HepG2 (cell line): ENCODE data around the gene LRRC42. TPM values are rescaled to one million over a fixed set of nuclear protein-coding genes. Genes with fewer than 3 reads are reported as not detected.
"Not testable (repeated sequence)": the region's sequence is repeated elsewhere in the genome, so short reads cannot be mapped to it uniquely, and the experiment has no call there.

Source experiments
- ATAC-seq: fragments of 200-7000 bp; cut with Tn5 transposase; 3 replicates; pipeline ENCODE4 v1.9.1; 2020; ENCODE audit warnings: mild to moderate bottlenecking, moderate library complexity
- BruUV-seq: library from RNA; stranded (reverse); fragments of 400-500 nt; replicated peaks from 2 replicates; lab custom pipeline; 2021; lab: Mats Ljungman, UMichigan
- CTCF ChIA-PET: fragments of 300-600 bp; formaldehyde crosslinking; extraction: SDS; loops from one replicate; lab custom pipeline; 2021; ENCODE audit warnings: low total read pairs, inconsistent platforms, low intra/inter-chr PET ratio; lab: Yijun Ruan, JAX
- POLR2A ChIA-PET: fragments of 350-600 bp; sonication (Branson Sonifier 250); formaldehyde crosslinking; loops from one replicate; lab custom pipeline; 2020; ENCODE audit warnings: antibody characterized with exemption, inconsistent platforms; lab: Yijun Ruan, JAX
- DNase-seq: peaks from one replicate; pipeline ENCODE4 v3.0.0-alpha.2; 2015; ENCODE audit warnings: low spot score
- FAIRE-seq: peaks from 3 replicates; lab custom pipeline; 2011; peaks lifted over from hg19 to GRCh38; lab: Jason Lieb, UNC
- H2AFZ ChIP-seq: one replicate; pipeline ENCODE4 v1.6.1; 2011; ENCODE audit warnings: low read length, inconsistent platforms
- H3K27ac ChIP-seq: fragments of 300-600 bp; 3 replicates; pipeline ENCODE4 v1.8.0; 2011; ENCODE audit warnings: mixed run types, mild to moderate bottlenecking, mixed read lengths, low read length, inconsistent platforms; ENCODE audit not compliant: insufficient read depth; ENCODE audit errors: extremely low read length
- H3K27me3 ChIP-seq, 2 experiments: fragments of 200-600 bp in 1 of 2; 2 replicates in 1 of 2; 3 replicates in 1 of 2; pipeline versions ENCODE4 v1.6.0 to v1.8.0; 2011; ENCODE audit warnings: low read length in 2 of 2, mild to moderate bottlenecking in 2 of 2, moderate library complexity in 2 of 2, inconsistent platforms in 1 of 2; ENCODE audit not compliant: insufficient read depth in 2 of 2, control insufficient read depth in 1 of 2
- H3K36me3 ChIP-seq, 2 experiments: fragments of 200-600 bp in 1 of 2; replicated peaks in 1 of 2; 2 replicates in 1 of 2; 3 replicates in 1 of 2; pipeline versions ENCODE4 v1.5.1 to v1.8.0; 2011; ENCODE audit warnings: low read length in 2 of 2, inconsistent platforms in 1 of 2; ENCODE audit not compliant: insufficient read depth in 2 of 2, control insufficient read depth in 1 of 2
- H3K4me1 ChIP-seq: 2 replicates; pipeline ENCODE4 v1.5.1; 2012; ENCODE audit warnings: low read length, inconsistent platforms; ENCODE audit not compliant: insufficient read depth
- H3K4me2 ChIP-seq: 2 replicates; pipeline ENCODE4 v1.6.0; 2011; ENCODE audit warnings: low read depth, low read length, inconsistent platforms
- H3K4me3 ChIP-seq, 3 experiments: fragments of 200-600 bp in 1 of 3; sonication (generic), shearing (Covaris generic) in 1 of 3; replicated peaks in 1 of 3; 2 replicates each; pipeline ENCODE4 v1.5.1; 2011 to 2016; ENCODE audit warnings: low read length in 3 of 3, inconsistent platforms in 2 of 3, low read depth in 2 of 3, mild to moderate bottlenecking in 2 of 3, control low read depth in 1 of 3, mixed read lengths in 1 of 3; ENCODE audit not compliant: insufficient read depth in 1 of 3
- H3K79me2 ChIP-seq: one replicate; pipeline ENCODE4 v1.6.1; 2011; ENCODE audit warnings: low read length, inconsistent platforms; ENCODE audit not compliant: insufficient read depth
- H3K9ac ChIP-seq: 2 replicates; pipeline ENCODE4 v1.6.0; 2011; ENCODE audit warnings: mild to moderate bottlenecking, low read depth, low read length, inconsistent platforms; ENCODE audit not compliant: insufficient read depth
- H3K9me3 ChIP-seq: 2 replicates; pipeline ENCODE4 v1.5.1; 2012; ENCODE audit warnings: mild to moderate bottlenecking, low read length
- H4K20me1 ChIP-seq: 2 replicates; pipeline ENCODE4 v1.6.0; 2011; ENCODE audit warnings: inconsistent platforms, mild to moderate bottlenecking, low read length, moderate library complexity; ENCODE audit not compliant: insufficient read depth
- AKNA ChIP-seq: sonication (generic); formaldehyde crosslinking; IDR thresholded peaks from 2 replicates; pipeline ENCODE4 v1.4.0; 2020; ENCODE audit warnings: missing genetic modification reagents, borderline replicate concordance
- ETV5 ChIP-seq: IDR thresholded peaks from 2 replicates; pipeline ENCODE4 v1.6.1; 2018; ENCODE audit warnings: missing biosample characterization, missing genetic modification reagents, inconsistent platforms, borderline replicate concordance
- ETV6 ChIP-seq: sonication (generic); formaldehyde crosslinking; conservative IDR thresholded peaks from 2 replicates; pipeline ENCODE4 v1.4.0; 2020; ENCODE audit warnings: missing genetic modification reagents
- FOSL1 ChIP-seq: sonication (generic); formaldehyde crosslinking; IDR thresholded peaks from 2 replicates; pipeline ENCODE4 v1.9.0; 2021; ENCODE audit warnings: missing genetic modification reagents, borderline replicate concordance
- FOSL2 ChIP-seq: sonication (generic); formaldehyde crosslinking; IDR thresholded peaks from 2 replicates; pipeline ENCODE4 v1.4.0; 2020; ENCODE audit warnings: missing genetic modification reagents
- KDM4B ChIP-seq: sonication (generic); formaldehyde crosslinking; IDR thresholded peaks from 2 replicates; pipeline ENCODE4 v1.4.0; 2020; ENCODE audit warnings: missing genetic modification reagents
- MIER3 ChIP-seq: IDR thresholded peaks from 2 replicates; pipeline ENCODE4 v1.6.1; 2016; ENCODE audit warnings: missing compliant biosample characterization, borderline replicate concordance
- NCOR1 ChIP-seq: fragments of 200-600 bp; sonication (generic); IDR thresholded peaks from 2 replicates; pipeline ENCODE4 v1.7.0; 2017; ENCODE audit warnings: antibody characterized with exemption, low read length, borderline replicate concordance
- NR2F6 ChIP-seq, 2 experiments: IDR thresholded peaks; 2 replicates each; pipeline ENCODE4 v1.6.1; 2016; ENCODE audit warnings: antibody characterized with exemption in 1 of 2, mild to moderate bottlenecking in 1 of 2
- SOX5 ChIP-seq: IDR thresholded peaks from 2 replicates; pipeline ENCODE4 v1.6.1; 2016; ENCODE audit warnings: borderline replicate concordance
- ZNF33A ChIP-seq: sonication (generic); formaldehyde crosslinking; IDR thresholded peaks from 2 replicates; pipeline ENCODE4 v1.5.1; 2020; ENCODE audit warnings: missing genetic modification reagents, mild to moderate bottlenecking, moderate library complexity, borderline replicate concordance
- ZNF543 ChIP-seq: sonication (generic); formaldehyde crosslinking; IDR thresholded peaks from 2 replicates; pipeline ENCODE4 v1.4.0; 2020; ENCODE audit warnings: mild to moderate bottlenecking, missing genetic modification reagents
- ZNF563 ChIP-seq: sonication (generic); formaldehyde crosslinking; IDR thresholded peaks from 2 replicates; pipeline ENCODE4 v1.8.0; 2022; ENCODE audit warnings: mild to moderate bottlenecking, moderate library complexity, missing genetic modification reagents
- ZNF674 ChIP-seq: sonication (generic); formaldehyde crosslinking; IDR thresholded peaks from 2 replicates; pipeline ENCODE4 v1.5.0; 2020; ENCODE audit warnings: low read depth, mild to moderate bottlenecking, missing genetic modification reagents
- ZSCAN25 ChIP-seq: sonication (generic); formaldehyde crosslinking; IDR thresholded peaks from 2 replicates; pipeline ENCODE4 v1.8.0; 2022; ENCODE audit warnings: mild to moderate bottlenecking, missing genetic modification reagents
- WGBS: methylation state at CpG from one replicate; pipeline ENCODE4 v1.1.6; 2017; ENCODE audit warnings: low lambda C conversion rate; 5-methylcytosine and 5-hydroxymethylcytosine counted together
- in situ Hi-C: cut with HindIII; loops from 2 replicates; pipeline ENCODE4 v1.10.0; 2017; ENCODE audit warnings: low pct_unique_long_range_greater_than_20kb; ENCODE audit not compliant: extremely low pct_ligation_motif_present
- intact Hi-C: fragments of 100-400 bp; cut with micrococcal nuclease; formaldehyde crosslinking; loops from one replicate; pipeline ENCODE4 v1.10.0; 2022; ENCODE audit not compliant: unreplicated experiment
- polyA plus RNA-seq, 8 experiments: library from polyadenylated mRNA; depleted of rRNA in 3 of 8; stranded (reverse) in 7 of 8; unstranded in 1 of 8; fragments of >200 nt; fragmentation: Illumina TruSeq in 4 of 8; extraction: Trizol in 4 of 8; gene quantifications; 2 replicates each; pipeline versions ENCODE4 v1.2.1 to v1.2.3, GENCODE V29; 2011 to 2016; ENCODE audit warnings: low read depth in 4 of 8, missing spikeins in 1 of 8, mixed read lengths in 1 of 8; ENCODE audit not compliant: insufficient read depth in 1 of 8
- total RNA-seq, 5 experiments: library from RNA; depleted of rRNA; stranded (reverse); fragments of >200 nt; fragmentation: Illumina TruSeq; extraction: Trizol; gene quantifications; 2 replicates each; pipeline ENCODE4 v1.2.3, GENCODE V29; 2016; ENCODE audit warnings: low read depth in 1 of 5

Gene LRRC42
- total and polyA plus RNA-seq, 2 of the 13 experiments (the other 11 are each of a cell fraction or from before 2014, with no cell fraction given) = 30.6 to 43.6 TPM

GRCh38 chr1:53968125-53968513 is 22.0 kb downstream of the LRRC42 start (continued):
- TF ChIP-seq NCOR1 (no peak), ZSCAN25 (CRISPR knock-in tag) (no peak), AKNA (CRISPR knock-in tag) (no peak), ZNF33A (no peak), NR2F6 (IDR thresholded peaks at IDR 0.05) (peak; percentile 7; the same call in 1 of the 2 replicates), NR2F6 (CRISPR knock-in tag; IDR thresholded peaks at IDR 0.05) (no peak), ZNF563 (CRISPR knock-in tag) (no peak), ETV6 (no peak), ETV5 (CRISPR knock-in tag) (peak; percentile 29; the same call in 1 of the 2 replicates), ZNF543 (CRISPR knock-in tag) (no peak), FOSL1 (CRISPR knock-in tag) (peak; percentile 50; the same call in 1 of the 2 replicates), MIER3 (no peak), FOSL2 (CRISPR knock-in tag) (peak; percentile 78), ZNF674 (no peak), SOX5 (CRISPR knock-in tag) (0 out of 2 replicates have a peak, but pooled peaks have one; percentile 2), KDM4B (no peak)

- FAIRE-seq, H3K9ac ChIP-seq, CTCF ChIA-PET, DNase-seq, H3K4me2 ChIP-seq, H3K79me2 ChIP-seq, H3K9me3 ChIP-seq, ATAC-seq, H2AFZ ChIP-seq, in situ Hi-C loops, intact Hi-C loops, H3K4me3 ChIP-seq, H3K27ac ChIP-seq, H4K20me1 ChIP-seq, H3K27me3 ChIP-seq, BruUV-seq, POLR2A ChIA-PET: not testable (repeated sequence)
- Histone ChIP-seq H3K4me1 (peaks cover 31% of the 10 kb centered on the region), H3K36me3 (peaks cover 3 to 12% of the 10 kb centered on the region in 2 experiments; a peak in 2 of 5 replicates)
- 97% methylated on average over 2 of the region's 2 CpGs for WGBS
Observed at GRCh38 chr1:53969323-53969722, 23.2 kb downstream of the LRRC42 start.
